Activated B cell treated with CpG ODN at 0.5 μM for 24 hours (primary cell): ENCODE measurements around the gene POU6F1. TPM values are rescaled to one million over a fixed set of nuclear protein-coding genes. Genes with fewer than 3 reads are reported as not detected.
A peak's percentile ranks its signal among the peaks of the same experiment; 100 is the strongest.

ENCODE experiments used
- ATAC-seq: fragments of 200-7000 bp; cut with Tn5 transposase; one replicate; pipeline ENCODE4 v1.10.0; 2021; ENCODE audit warnings: low read depth, mild to moderate bottlenecking, moderate library complexity
- CTCF ChIA-PET: fragments of 350-600 bp; sonication (Branson Sonifier 250); formaldehyde crosslinking; loops from one replicate; lab custom pipeline; 2021; ENCODE audit warnings: antibody characterized with exemption; lab: Charles Lee
- POLR2A ChIA-PET: fragments of 350-600 bp; sonication (Branson Sonifier 250); formaldehyde crosslinking; loops from one replicate; lab custom pipeline; 2021; ENCODE audit warnings: antibody characterized with exemption; lab: Charles Lee
- DNase-seq: peaks from one replicate; pipeline ENCODE4 v3.0.0; 2022
- H3K27ac Mint-ChIP-seq: one replicate; pipeline ENCODE4 v1.8.0; 2020; ENCODE audit warnings: mixed read lengths
- H3K27me3 Mint-ChIP-seq: one replicate; pipeline ENCODE4 v1.8.0; 2021; ENCODE audit warnings: mixed read lengths
- H3K36me3 Mint-ChIP-seq: one replicate; pipeline ENCODE4 v1.8.0; 2021; ENCODE audit warnings: low read depth, mixed read lengths
- H3K4me1 Mint-ChIP-seq: one replicate; pipeline ENCODE4 v1.8.0; 2021; ENCODE audit warnings: mixed read lengths
- H3K4me3 Mint-ChIP-seq: one replicate; pipeline ENCODE4 v1.8.0; 2020; ENCODE audit warnings: mild to moderate bottlenecking, mixed read lengths
- H3K9me3 Mint-ChIP-seq: one replicate; pipeline ENCODE4 v1.8.0; 2020; ENCODE audit warnings: mixed read lengths
- intact Hi-C: fragments of 100-400 bp; cut with micrococcal nuclease; formaldehyde crosslinking; loops from one replicate; pipeline ENCODE4 v1.15.1; 2024
- total RNA-seq: library from RNA; stranded (reverse); gene quantifications from 2 replicates; pipeline ENCODE4 v1.2.3, GENCODE V29; 2022
- TF ChIP-seq, protein P1 (sequence below): fragments of 200-600 bp; IDR thresholded peaks from one replicate; pipeline ENCODE4 v1.8.0; 2022; ENCODE audit warnings: antibody characterized with exemption, mild to moderate bottlenecking

POU6F1 gene
- total RNA-seq, 1 donor from 2014 or later = 26.2 TPM

DNA sequence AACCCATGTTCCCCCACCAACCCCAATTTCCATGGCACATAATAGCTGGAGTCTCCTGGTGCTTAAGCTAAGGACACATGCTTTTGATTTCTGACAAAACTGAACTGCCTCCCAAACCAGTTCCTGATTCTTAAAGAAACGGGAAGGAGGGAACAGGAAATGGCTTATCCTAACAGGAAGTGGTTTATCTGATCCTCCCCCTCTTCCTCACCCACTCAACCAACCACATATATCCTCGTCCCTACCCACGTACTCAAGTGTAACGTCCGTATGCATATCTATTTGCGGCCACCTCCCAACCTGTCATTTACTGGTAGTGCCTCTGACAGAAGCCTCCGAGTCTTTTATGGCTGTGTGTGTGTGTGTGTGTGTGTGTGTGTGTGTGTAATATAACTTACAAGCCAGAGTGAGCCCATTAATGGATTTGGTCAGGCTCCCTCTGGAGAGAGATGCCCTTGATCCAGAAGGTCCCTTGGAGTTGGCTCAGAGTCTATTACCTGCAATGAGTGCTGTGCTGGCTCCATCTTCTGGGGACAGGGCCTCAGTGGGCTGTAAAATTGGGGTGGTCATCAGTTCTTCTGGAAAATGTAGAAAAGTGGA is 28.5 kb upstream of the POU6F1 start:
- Mint-ChIP-seq H3K9me3 (no peaks in the 10 kb centered on the region), H3K36me3 (peaks cover 54% of the 10 kb centered on the region), H3K4me1 (peaks cover 49% of the 10 kb centered on the region), H3K27ac (peak overlapping the region; percentile 87), H3K4me3 (no peak overlapping the region), H3K27me3 (no peaks in the 10 kb centered on the region)
- CTCF ChIA-PET = interaction anchor here (1.6 kb wide), 1 partner anchor 95 kb away, joined by 5 read pairs; no protein-coding TSS in a partner anchor
- intact Hi-C loops = no loop called here
- ATAC-seq (peak; percentile 20), DNase-seq (no peak)
- TF ChIP-seq, protein P1, sequence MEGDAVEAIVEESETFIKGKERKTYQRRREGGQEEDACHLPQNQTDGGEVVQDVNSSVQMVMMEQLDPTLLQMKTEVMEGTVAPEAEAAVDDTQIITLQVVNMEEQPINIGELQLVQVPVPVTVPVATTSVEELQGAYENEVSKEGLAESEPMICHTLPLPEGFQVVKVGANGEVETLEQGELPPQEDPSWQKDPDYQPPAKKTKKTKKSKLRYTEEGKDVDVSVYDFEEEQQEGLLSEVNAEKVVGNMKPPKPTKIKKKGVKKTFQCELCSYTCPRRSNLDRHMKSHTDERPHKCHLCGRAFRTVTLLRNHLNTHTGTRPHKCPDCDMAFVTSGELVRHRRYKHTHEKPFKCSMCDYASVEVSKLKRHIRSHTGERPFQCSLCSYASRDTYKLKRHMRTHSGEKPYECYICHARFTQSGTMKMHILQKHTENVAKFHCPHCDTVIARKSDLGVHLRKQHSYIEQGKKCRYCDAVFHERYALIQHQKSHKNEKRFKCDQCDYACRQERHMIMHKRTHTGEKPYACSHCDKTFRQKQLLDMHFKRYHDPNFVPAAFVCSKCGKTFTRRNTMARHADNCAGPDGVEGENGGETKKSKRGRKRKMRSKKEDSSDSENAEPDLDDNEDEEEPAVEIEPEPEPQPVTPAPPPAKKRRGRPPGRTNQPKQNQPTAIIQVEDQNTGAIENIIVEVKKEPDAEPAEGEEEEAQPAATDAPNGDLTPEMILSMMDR = no peak
- POLR2A ChIA-PET = interaction anchor here (0.6 to 1.8 kb wide), 3 partner anchors 8 to 20 kb away, joined by 4 to 13 read pairs (median 6); partner anchors contain the start of gene DAZAP2

DNA sequence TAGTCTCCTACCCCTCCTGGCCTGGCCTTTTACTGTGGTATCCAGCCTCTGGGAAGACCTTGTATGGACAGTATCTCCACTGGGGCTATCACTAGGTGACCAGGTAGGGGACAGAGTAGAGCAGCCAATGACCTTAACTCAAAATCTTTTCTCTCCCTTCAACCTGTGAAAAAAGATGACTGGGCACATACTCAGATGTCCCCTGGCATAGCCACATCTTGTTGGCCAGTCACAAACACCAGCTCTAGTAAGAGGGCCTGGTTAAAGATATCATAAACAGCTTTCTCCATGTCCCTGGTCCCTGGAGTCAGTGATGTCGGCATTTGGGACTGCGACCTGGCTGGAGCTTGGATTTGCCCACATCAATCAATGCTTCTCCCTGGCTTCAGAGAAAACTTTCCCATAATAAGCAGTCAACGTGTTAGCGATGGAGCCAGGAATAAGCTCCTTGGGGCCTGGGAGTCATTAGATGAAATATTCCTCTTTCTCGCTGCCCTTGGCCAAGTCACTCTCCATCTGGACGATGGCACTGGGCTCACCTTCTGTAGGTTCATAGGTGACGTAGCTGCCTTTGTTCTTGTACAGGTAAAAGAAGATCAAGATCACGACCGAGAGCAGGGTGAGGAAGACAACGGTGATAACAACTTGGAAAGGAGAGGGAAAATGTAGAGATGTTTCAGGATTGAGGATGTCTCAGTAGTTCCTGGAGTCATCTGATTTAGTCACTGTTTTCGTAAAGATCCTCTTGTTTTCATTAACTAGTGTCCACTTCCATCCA is 27.8 kb upstream of the POU6F1 start:
- TF ChIP-seq, protein P1 = no peak
- ATAC-seq = no peak
- Mint-ChIP-seq H3K27ac (peak overlapping the region; percentile 87), H3K9me3 (no peaks in the 10 kb centered on the region), H3K4me3 (no peak overlapping the region), H3K4me1 (peaks cover 56% of the 10 kb centered on the region), H3K36me3 (peaks cover 58% of the 10 kb centered on the region), H3K27me3 (no peaks in the 10 kb centered on the region)
- intact Hi-C loops = no loop called here
- CTCF ChIA-PET = no interaction called here
- POLR2A ChIA-PET = interaction anchor here (0.6 to 0.9 kb wide), 3 partner anchors 15 to 76 kb away, joined by 3 to 6 read pairs (median 4); no protein-coding TSS in a partner anchor
- DNase-seq = no peak

DNA sequence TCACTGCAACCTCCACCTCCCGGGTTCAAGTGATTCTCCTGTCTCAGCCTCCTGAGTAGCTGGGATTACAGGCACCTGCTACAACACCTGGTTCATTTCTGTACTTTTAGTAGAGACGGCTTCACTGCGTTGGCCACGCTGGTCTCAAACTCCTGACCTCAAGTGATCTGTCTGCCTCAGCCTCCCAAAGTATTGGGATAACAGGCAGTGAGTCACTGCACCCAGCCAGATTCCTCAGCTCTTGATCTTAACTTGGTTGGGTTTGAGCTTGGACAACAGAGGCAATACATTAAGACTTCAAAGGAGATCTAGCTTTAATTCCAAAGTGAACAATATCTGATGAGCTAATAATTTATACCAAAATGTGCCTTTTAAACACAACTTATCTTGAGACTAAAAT is 26.4 kb upstream of the POU6F1 start:
- no peak overlapping the region for H3K4me3 Mint-ChIP-seq
- ATAC-seq (no peak), DNase-seq (no peak)
- H3K27ac Mint-ChIP-seq = peak overlapping the region; percentile 27
- peaks cover 61% of the 10 kb centered on the region for H3K36me3 Mint-ChIP-seq
- ChIA-PET CTCF (interaction anchor here (1.0 to 1.2 kb wide), 2 partner anchors 28 to 97 kb away, joined by 3 read pairs; no protein-coding TSS in a partner anchor), POLR2A (interaction anchor here (1.1 to 2.4 kb wide), 5 partner anchors 9 to 82 kb away, joined by 3 to 12 read pairs (median 6); partner anchors contain the start of genes POU6F1 and SMAGP)
- H3K9me3 Mint-ChIP-seq = no peaks in the 10 kb centered on the region
- H3K4me1 Mint-ChIP-seq = peaks cover 67% of the 10 kb centered on the region
- intact Hi-C loops = no loop called here
- TF ChIP-seq, protein P1 = no peak
- no peaks in the 10 kb centered on the region for H3K27me3 Mint-ChIP-seq

DNA sequence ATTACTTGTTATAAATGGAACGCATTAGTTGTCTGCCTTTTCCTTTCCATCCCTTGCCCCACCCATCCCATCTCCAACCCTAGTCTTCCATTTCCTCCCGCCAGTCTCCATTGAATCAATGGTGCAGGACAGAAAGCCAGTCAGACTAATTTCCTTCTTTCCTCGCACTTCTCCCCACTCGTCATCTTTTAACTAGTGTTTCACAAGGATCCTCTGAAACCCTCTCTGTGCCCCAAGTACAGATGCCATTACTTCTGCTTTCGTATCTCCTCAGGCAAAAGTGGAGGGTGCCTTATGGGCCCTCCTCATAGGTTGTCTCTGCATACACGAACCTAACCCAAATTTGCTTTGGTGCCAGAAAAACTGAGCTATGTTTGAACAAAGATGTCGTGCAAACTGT is 25.0 kb upstream of the POU6F1 start:
- Mint-ChIP-seq H3K27me3 (no peaks in the 10 kb centered on the region), H3K4me3 (peak overlapping the region; percentile 16), H3K9me3 (no peaks in the 10 kb centered on the region), H3K36me3 (peaks cover 64% of the 10 kb centered on the region), H3K4me1 (peaks cover 69% of the 10 kb centered on the region), H3K27ac (peak overlapping the region; percentile 30)
- ChIA-PET POLR2A (interaction anchor here (0.9 to 2.4 kb wide), 2 partner anchors 19 to 25 kb away, joined by 4 to 12 read pairs; partner anchors contain the start of gene POU6F1), CTCF (interaction anchor here (1.1 kb wide), 1 partner anchor 27 kb away, joined by 3 read pairs; no protein-coding TSS in a partner anchor)
- TF ChIP-seq, protein P1 = no peak
- ATAC-seq (no peak), DNase-seq (no peak)
- intact Hi-C loops = no loop called here
